Activated naive CD4-positive, alpha-beta T cell treated with anti-CD3 and anti-CD28 coated beads, Interleukin-2, amount 10 ng/mL, durations not matched to agents 7 days and 5 days (primary cell): ENCODE data around the gene CACHD1.

Experiments used
- CTCF ChIA-PET: fragments of 350-600 bp; sonication (Branson Sonifier 250); formaldehyde crosslinking; loops from one replicate; lab custom pipeline; 2021; ENCODE audit warnings: antibody characterized with exemption; lab: Charles Lee
- DNase-seq: peaks from one replicate; pipeline ENCODE4 v3.0.0-alpha.2; 2020
- H3K27ac Mint-ChIP-seq: one replicate; pipeline ENCODE4 v1.8.0; 2021; ENCODE audit warnings: mild to moderate bottlenecking, moderate library complexity, mixed read lengths
- H3K27me3 Mint-ChIP-seq: one replicate; pipeline ENCODE4 v1.8.0; 2021; ENCODE audit warnings: mild to moderate bottlenecking, mixed read lengths
- H3K36me3 Mint-ChIP-seq: one replicate; pipeline ENCODE4 v1.8.0; 2021; ENCODE audit warnings: mixed read lengths
- H3K4me1 Mint-ChIP-seq: one replicate; pipeline ENCODE4 v1.8.0; 2021; ENCODE audit warnings: mixed read lengths
- H3K4me3 Mint-ChIP-seq: one replicate; pipeline ENCODE4 v1.8.0; 2021; ENCODE audit warnings: mild to moderate bottlenecking, moderate library complexity, mixed read lengths
- H3K9me3 Mint-ChIP-seq: one replicate; pipeline ENCODE4 v1.8.0; 2021; ENCODE audit warnings: mixed read lengths

The CACHD1 gene

GRCh38 chr1:64550510-64550909 lies 80.6 kb downstream of the CACHD1 start:
- peak overlapping the region; percentile 13 for H3K4me3 Mint-ChIP-seq
- peaks cover under 1% of the 10 kb centered on the region for H3K36me3 Mint-ChIP-seq
- peak; percentile 36 for DNase-seq
- peaks cover 9% of the 10 kb centered on the region for H3K27me3 Mint-ChIP-seq
- no peaks in the 10 kb centered on the region for H3K9me3 Mint-ChIP-seq
- CTCF ChIA-PET, result no interaction called here
- H3K4me1 Mint-ChIP-seq, result peaks cover 35% of the 10 kb centered on the region
- H3K27ac Mint-ChIP-seq, result peak overlapping the region; percentile 43

GRCh38 chr1:64550946-64551605 lies 81.1 kb downstream of the CACHD1 start:
- H3K27ac Mint-ChIP-seq, result peak overlapping the region; percentile 43
- peaks cover 9% of the 10 kb centered on the region for H3K27me3 Mint-ChIP-seq
- H3K36me3 Mint-ChIP-seq, result no peaks in the 10 kb centered on the region
- CTCF ChIA-PET, result no interaction called here
- no peak for DNase-seq
- H3K9me3 Mint-ChIP-seq, result no peaks in the 10 kb centered on the region
- H3K4me1 Mint-ChIP-seq, result peaks cover 36% of the 10 kb centered on the region
- H3K4me3 Mint-ChIP-seq, result no peak overlapping the region

- no peak for DNase-seq
- Mint-ChIP-seq H3K36me3 (no peaks in the 10 kb centered on the region), H3K4me3 (no peak overlapping the region), H3K27me3 (peaks cover 8% of the 10 kb centered on the region), H3K27ac (no peak overlapping the region), H3K4me1 (peaks cover 37% of the 10 kb centered on the region), H3K9me3 (no peaks in the 10 kb centered on the region)
- CTCF ChIA-PET, result interaction anchor here (0.9 to 1.1 kb wide), 2 partner anchors 15 to 122 kb away, joined by 3 to 4 read pairs; no protein-coding TSS in a partner anchor
Observed at GRCh38 chr1:64553285-64553684, 83.4 kb downstream of the CACHD1 start.

- no peak overlapping the region for H3K4me3 Mint-ChIP-seq
- CTCF ChIA-PET, result no interaction called here
Observed at GRCh38 chr1:64555947-64556346, 86.0 kb downstream of the CACHD1 start.

GRCh38 chr1:64561993-64562392 lies 92.1 kb downstream of the CACHD1 start:
- peaks cover 5% of the 10 kb centered on the region for H3K27me3 Mint-ChIP-seq
- no peak overlapping the region for H3K27ac Mint-ChIP-seq
- H3K4me3 Mint-ChIP-seq, result no peak overlapping the region
- CTCF ChIA-PET, result interaction anchor here (0.7 kb wide), 1 partner anchor 241 kb away, joined by 3 read pairs; no protein-coding TSS in a partner anchor
- H3K36me3 Mint-ChIP-seq, result no peaks in the 10 kb centered on the region
- peaks cover 2% of the 10 kb centered on the region for H3K9me3 Mint-ChIP-seq
- DNase-seq, result no peak
- H3K4me1 Mint-ChIP-seq, result no peaks in the 10 kb centered on the region

More at GRCh38 chr1:64555947-64556346, 86.0 kb downstream of the CACHD1 start:
- Mint-ChIP-seq H3K27me3 (peaks cover 5% of the 10 kb centered on the region), H3K27ac (no peak overlapping the region), H3K4me1 (peaks cover 18% of the 10 kb centered on the region), H3K9me3 (no peaks in the 10 kb centered on the region), H3K36me3 (no peaks in the 10 kb centered on the region)
- no peak for DNase-seq

GRCh38 chr1:64563958-64564565 lies 94.1 kb downstream of the CACHD1 start:
- CTCF ChIA-PET, result no interaction called here
- Mint-ChIP-seq H3K9me3 (peaks cover 2% of the 10 kb centered on the region), H3K27ac (no peak overlapping the region), H3K4me1 (no peaks in the 10 kb centered on the region), H3K4me3 (no peak overlapping the region), H3K27me3 (no peaks in the 10 kb centered on the region), H3K36me3 (no peaks in the 10 kb centered on the region)
- no peak for DNase-seq

- no peaks in the 10 kb centered on the region for H3K36me3 Mint-ChIP-seq
- no peak overlapping the region for H3K4me3 Mint-ChIP-seq
- DNase-seq, result no peak
- H3K9me3 Mint-ChIP-seq, result peaks cover 2% of the 10 kb centered on the region
- no peaks in the 10 kb centered on the region for H3K4me1 Mint-ChIP-seq
- H3K27me3 Mint-ChIP-seq, result no peaks in the 10 kb centered on the region
- CTCF ChIA-PET, result no interaction called here
- no peak overlapping the region for H3K27ac Mint-ChIP-seq
Observed at GRCh38 chr1:64564891-64565290, 95.0 kb downstream of the CACHD1 start.

GRCh38 chr1:64567426-64568170 lies 97.7 kb downstream of the CACHD1 start:
- no peaks in the 10 kb centered on the region for H3K36me3 Mint-ChIP-seq
- no peaks in the 10 kb centered on the region for H3K27me3 Mint-ChIP-seq
- no peak overlapping the region for H3K4me3 Mint-ChIP-seq
- CTCF ChIA-PET, result interaction anchor here (1.0 kb wide), 1 partner anchor 14 kb away, joined by 4 read pairs; no protein-coding TSS in a partner anchor
- no peak overlapping the region for H3K27ac Mint-ChIP-seq
- DNase-seq, result no peak
- no peaks in the 10 kb centered on the region for H3K4me1 Mint-ChIP-seq
- H3K9me3 Mint-ChIP-seq, result no peaks in the 10 kb centered on the region

- CTCF ChIA-PET, result interaction anchor here (1.0 kb wide), 1 partner anchor 15 kb away, joined by 4 read pairs; no protein-coding TSS in a partner anchor
- no peaks in the 10 kb centered on the region for H3K27me3 Mint-ChIP-seq
Observed at GRCh38 chr1:64568171-64568450, 98.2 kb downstream of the CACHD1 start.

GRCh38 chr1:64569411-64569810 lies 99.5 kb downstream of the CACHD1 start:
- Mint-ChIP-seq H3K36me3 (no peaks in the 10 kb centered on the region), H3K4me1 (no peaks in the 10 kb centered on the region), H3K9me3 (no peaks in the 10 kb centered on the region), H3K27ac (no peak overlapping the region), H3K4me3 (no peak overlapping the region), H3K27me3 (no peaks in the 10 kb centered on the region)
- CTCF ChIA-PET, result no interaction called here
- no peak for DNase-seq

More at GRCh38 chr1:64568171-64568450, 98.2 kb downstream of the CACHD1 start:
- H3K4me1 Mint-ChIP-seq, result no peaks in the 10 kb centered on the region
- H3K27ac Mint-ChIP-seq, result no peak overlapping the region
- no peaks in the 10 kb centered on the region for H3K36me3 Mint-ChIP-seq
- H3K4me3 Mint-ChIP-seq, result no peak overlapping the region
- no peaks in the 10 kb centered on the region for H3K9me3 Mint-ChIP-seq
- no peak for DNase-seq

GRCh38 chr1:64570267-64570855 lies 100.4 kb downstream of the CACHD1 start:
- no peak overlapping the region for H3K4me3 Mint-ChIP-seq
- DNase-seq, result no peak
- CTCF ChIA-PET, result no interaction called here
- H3K9me3 Mint-ChIP-seq, result no peaks in the 10 kb centered on the region
- H3K27me3 Mint-ChIP-seq, result no peaks in the 10 kb centered on the region
- no peaks in the 10 kb centered on the region for H3K36me3 Mint-ChIP-seq
- H3K4me1 Mint-ChIP-seq, result no peaks in the 10 kb centered on the region
- H3K27ac Mint-ChIP-seq, result no peak overlapping the region

- H3K36me3 Mint-ChIP-seq, result no peaks in the 10 kb centered on the region
- peaks cover 3% of the 10 kb centered on the region for H3K27me3 Mint-ChIP-seq
- no peak overlapping the region for H3K4me3 Mint-ChIP-seq
- no peak for DNase-seq
- H3K4me1 Mint-ChIP-seq, result no peaks in the 10 kb centered on the region
- no peak overlapping the region for H3K27ac Mint-ChIP-seq
- no peaks in the 10 kb centered on the region for H3K9me3 Mint-ChIP-seq
- CTCF ChIA-PET, result no interaction called here
Observed at GRCh38 chr1:64572222-64572900, 102.4 kb downstream of the CACHD1 start.

GRCh38 chr1:64574301-64574700 lies 104.4 kb downstream of the CACHD1 start:
- Mint-ChIP-seq H3K4me1 (no peaks in the 10 kb centered on the region), H3K36me3 (no peaks in the 10 kb centered on the region), H3K27ac (no peak overlapping the region), H3K9me3 (no peaks in the 10 kb centered on the region), H3K4me3 (no peak overlapping the region), H3K27me3 (peaks cover 3% of the 10 kb centered on the region)
- DNase-seq, result no peak
- CTCF ChIA-PET, result no interaction called here
